ENCODE data around the gene C8G. TPM values are rescaled to one million over a fixed set of nuclear protein-coding genes. Genes with fewer than 3 reads are reported as not detected.

C8G gene
- total and polyA plus RNA-seq, 2 of the 4 experiments (the other 2 are of a cell fraction) = 0.80 TPM; not detected in 1

DNA sequence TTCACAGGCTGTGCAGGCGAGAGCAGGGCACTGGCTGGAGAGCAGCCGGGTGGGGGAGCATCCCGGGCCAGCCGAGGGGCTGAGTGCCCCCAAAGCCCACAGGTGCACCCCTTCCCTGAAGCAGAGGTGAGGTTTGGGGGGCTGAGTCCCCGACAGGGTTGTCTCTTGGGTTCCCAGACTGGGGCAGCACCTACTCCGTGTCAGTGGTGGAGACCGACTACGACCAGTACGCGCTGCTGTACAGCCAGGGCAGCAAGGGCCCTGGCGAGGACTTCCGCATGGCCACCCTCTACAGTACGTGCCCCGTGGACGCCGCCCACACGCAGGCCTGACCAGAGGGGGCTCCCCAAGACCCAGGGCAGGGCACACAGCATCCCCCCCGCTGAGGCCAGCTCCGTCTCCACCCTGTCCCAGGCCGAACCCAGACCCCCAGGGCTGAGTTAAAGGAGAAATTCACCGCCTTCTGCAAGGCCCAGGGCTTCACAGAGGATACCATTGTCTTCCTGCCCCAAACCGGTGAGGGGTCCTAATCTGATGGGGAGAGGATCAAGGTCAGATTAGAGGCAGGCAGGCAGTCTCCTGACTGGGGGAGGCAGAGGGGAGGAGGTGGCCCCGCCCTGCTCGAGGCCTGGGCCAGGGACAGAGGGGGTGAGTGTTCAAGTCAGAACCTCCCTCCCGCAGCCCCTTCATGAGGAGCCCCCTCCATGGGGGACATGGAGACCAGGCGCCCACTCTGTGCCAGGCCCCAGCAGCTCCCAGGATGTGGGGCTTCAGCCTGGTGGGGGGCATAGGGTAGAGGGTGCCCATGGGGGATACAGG lies 34.9 kb downstream of the C8G start:
- H3K18ac ChIP-seq (ENCODE audit: low read depth, low read length) = no peak overlapping the region
- no TSS peak for BruUV-seq (replicated peaks)
- H3K27ac ChIP-seq (ENCODE audit: insufficient read depth, low read length) = no peak overlapping the region
- no peak for DNase-seq
- POLR2A ChIA-PET (ENCODE audit: unreplicated experiment) = no interaction called here
- no peak overlapping the region for H2BK20ac ChIP-seq (ENCODE audit: low read depth, low read length)
- TF ChIP-seq MAFK (IDR thresholded peaks at IDR 0.05; ENCODE audit: low read depth, low read length) (no peak), POLR2A (IDR thresholded peaks at IDR 0.05; ENCODE audit: low read depth, low read length) (no peak), RAD21 (IDR thresholded peaks at IDR 0.05; ENCODE audit: low read length) (no peak), MXI1 (IDR thresholded peaks at IDR 0.05; ENCODE audit: borderline replicate concordance, low read depth, low read length) (no peak), RCOR1 (IDR thresholded peaks at IDR 0.05; ENCODE audit: insufficient replicate concordance, low read length) (no peak), CHD1 (IDR thresholded peaks at IDR 0.05; ENCODE audit: low read depth, low read length) (no peak), BHLHE40 (IDR thresholded peaks at IDR 0.05; ENCODE audit: low read depth, low read length) (no peak), MAZ (IDR thresholded peaks at IDR 0.05; ENCODE audit: borderline replicate concordance, low read depth, low read length) (no peak), CEBPB (IDR thresholded peaks at IDR 0.05; ENCODE audit: low read depth, low read length) (no peak), FOS (IDR thresholded peaks at IDR 0.05; ENCODE audit: low read depth, low read length) (no peak)
- TF ChIP-seq, protein P1, sequence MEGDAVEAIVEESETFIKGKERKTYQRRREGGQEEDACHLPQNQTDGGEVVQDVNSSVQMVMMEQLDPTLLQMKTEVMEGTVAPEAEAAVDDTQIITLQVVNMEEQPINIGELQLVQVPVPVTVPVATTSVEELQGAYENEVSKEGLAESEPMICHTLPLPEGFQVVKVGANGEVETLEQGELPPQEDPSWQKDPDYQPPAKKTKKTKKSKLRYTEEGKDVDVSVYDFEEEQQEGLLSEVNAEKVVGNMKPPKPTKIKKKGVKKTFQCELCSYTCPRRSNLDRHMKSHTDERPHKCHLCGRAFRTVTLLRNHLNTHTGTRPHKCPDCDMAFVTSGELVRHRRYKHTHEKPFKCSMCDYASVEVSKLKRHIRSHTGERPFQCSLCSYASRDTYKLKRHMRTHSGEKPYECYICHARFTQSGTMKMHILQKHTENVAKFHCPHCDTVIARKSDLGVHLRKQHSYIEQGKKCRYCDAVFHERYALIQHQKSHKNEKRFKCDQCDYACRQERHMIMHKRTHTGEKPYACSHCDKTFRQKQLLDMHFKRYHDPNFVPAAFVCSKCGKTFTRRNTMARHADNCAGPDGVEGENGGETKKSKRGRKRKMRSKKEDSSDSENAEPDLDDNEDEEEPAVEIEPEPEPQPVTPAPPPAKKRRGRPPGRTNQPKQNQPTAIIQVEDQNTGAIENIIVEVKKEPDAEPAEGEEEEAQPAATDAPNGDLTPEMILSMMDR (conservative IDR thresholded peaks at IDR 0.05; ENCODE audit: low read depth, low read length) = no peak
- TF ChIP-seq, protein P2, sequence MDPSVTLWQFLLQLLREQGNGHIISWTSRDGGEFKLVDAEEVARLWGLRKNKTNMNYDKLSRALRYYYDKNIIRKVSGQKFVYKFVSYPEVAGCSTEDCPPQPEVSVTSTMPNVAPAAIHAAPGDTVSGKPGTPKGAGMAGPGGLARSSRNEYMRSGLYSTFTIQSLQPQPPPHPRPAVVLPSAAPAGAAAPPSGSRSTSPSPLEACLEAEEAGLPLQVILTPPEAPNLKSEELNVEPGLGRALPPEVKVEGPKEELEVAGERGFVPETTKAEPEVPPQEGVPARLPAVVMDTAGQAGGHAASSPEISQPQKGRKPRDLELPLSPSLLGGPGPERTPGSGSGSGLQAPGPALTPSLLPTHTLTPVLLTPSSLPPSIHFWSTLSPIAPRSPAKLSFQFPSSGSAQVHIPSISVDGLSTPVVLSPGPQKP (IDR thresholded peaks at IDR 0.05; ENCODE audit: borderline replicate concordance, low read depth, low read length) = no peak
- TF ChIP-seq, protein P3, sequence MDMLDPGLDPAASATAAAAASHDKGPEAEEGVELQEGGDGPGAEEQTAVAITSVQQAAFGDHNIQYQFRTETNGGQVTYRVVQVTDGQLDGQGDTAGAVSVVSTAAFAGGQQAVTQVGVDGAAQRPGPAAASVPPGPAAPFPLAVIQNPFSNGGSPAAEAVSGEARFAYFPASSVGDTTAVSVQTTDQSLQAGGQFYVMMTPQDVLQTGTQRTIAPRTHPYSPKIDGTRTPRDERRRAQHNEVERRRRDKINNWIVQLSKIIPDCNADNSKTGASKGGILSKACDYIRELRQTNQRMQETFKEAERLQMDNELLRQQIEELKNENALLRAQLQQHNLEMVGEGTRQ (IDR thresholded peaks at IDR 0.05; ENCODE audit: low read depth, low read length) = no peak
- no peak for ATAC-seq (ENCODE audit: low read depth)
- CTCF ChIA-PET = no interaction called here
- peaks cover 26% of the 10 kb centered on the region for H3K27me3 ChIP-seq (ENCODE audit: control insufficient read depth, insufficient read depth, low read length)
- in situ Hi-C loops (cut with MboI; ENCODE audit: low sequenced_read_pairs) = no loop called here
- H3K4me1 ChIP-seq (ENCODE audit: control insufficient read depth, insufficient read depth, low read length) = peaks cover 7% of the 10 kb centered on the region; the same call in 1 of the 2 replicates
- 82% methylated on average over 3 of the region's 26 CpGs; no CpG with 5 or more reads in 1 of the 2 experiments for WGBS, 2 experiments (ENCODE audit: extremely low coverage in 2 of 2, insufficient read length in 1 of 2)
- no peak overlapping the region for H3K56ac ChIP-seq (ENCODE audit: extremely low read depth, insufficient read depth, low read length)
- no peak overlapping the region for H3K23ac ChIP-seq (ENCODE audit: low read depth, low read length)
- H3K14ac ChIP-seq (replicated peaks; ENCODE audit: low read depth, low read length) = no peak overlapping the region
- H2AFZ ChIP-seq (replicated peaks; ENCODE audit: low read length, poor library complexity) = no peak overlapping the region
- no peak overlapping the region for H2BK5ac ChIP-seq (ENCODE audit: low read depth, low read length, poor library complexity, severe bottlenecking)
- no peak overlapping the region for H3K9ac ChIP-seq (ENCODE audit: low read depth, low read length)
- H3K9me1 ChIP-seq (ENCODE audit: insufficient read depth, low read length) = no peaks in the 10 kb centered on the region
- no peaks in the 10 kb centered on the region for H4K20me1 ChIP-seq (ENCODE audit: insufficient read depth, low read length)
- no peak overlapping the region for H4K91ac ChIP-seq (ENCODE audit: insufficient read depth, low read depth, low read length)
- no peak overlapping the region for H3K4me2 ChIP-seq (ENCODE audit: low read depth, low read length)
- no peak overlapping the region for H4K8ac ChIP-seq (ENCODE audit: low read depth in 2 of 2, low read length in 2 of 2)
- H3K4me3 ChIP-seq (ENCODE audit: insufficient read depth, low read depth, low read length) = no peak overlapping the region
- no peaks in the 10 kb centered on the region for H3K9me3 ChIP-seq (ENCODE audit: control insufficient read depth, insufficient read depth, low read length)
- H2BK15ac ChIP-seq (ENCODE audit: low read depth, low read length) = no peak overlapping the region
- no peak overlapping the region for H2BK120ac ChIP-seq (ENCODE audit: low read depth, low read length)
- intact Hi-C loops (cut with micrococcal nuclease) = no loop called here
- H3K36me3 ChIP-seq (ENCODE audit: control insufficient read depth, insufficient read depth, low read length) = no peaks in the 10 kb centered on the region
- H4K5ac ChIP-seq (ENCODE audit: low read depth, low read length) = no peak overlapping the region
- H3K79me1 ChIP-seq (ENCODE audit: low read depth in 1 of 2, low read length in 2 of 2) = no peaks in the 10 kb centered on the region
- no peak overlapping the region for H2AK5ac ChIP-seq (ENCODE audit: low read depth, low read length)
- no peak overlapping the region for H3K4ac ChIP-seq (ENCODE audit: low read depth, low read length)
- no peak overlapping the region for H2AK9ac ChIP-seq (replicated peaks; ENCODE audit: low read depth, low read length, poor library complexity)
- dilution Hi-C loops (cut with HindIII; ENCODE audit: low sequenced_read_pairs, unreplicated experiment) = no loop called here

Data from IMR-90 (cell line).